Breast epithelium (tissue), 4 donors: Measurements from ENCODE around the gene ADPGK. TPM values are rescaled to one million over a fixed set of nuclear protein-coding genes. Genes with fewer than 3 reads are reported as not detected.

Experiments used
- DNase-seq, 2 donors: peaks; one replicate each; pipeline ENCODE4 v3.0.0-alpha.2; 2019; ENCODE audit warnings: low spot score in 2 of 2
- H3K27ac ChIP-seq, 2 donors: fragments of 200-600 bp; sonication (generic) in 1 of 2; one replicate each; pipeline ENCODE4 v1.5.1; 2016 to 2019; ENCODE audit warnings: mild to moderate bottlenecking in 1 of 2
- H3K27me3 ChIP-seq, 2 donors: fragments of 200-600 bp; sonication (generic) in 1 of 2; one replicate each; pipeline versions ENCODE4 v1.5.1 to v1.6.0; 2017 to 2019; ENCODE audit warnings: control low read depth in 1 of 2, mild to moderate bottlenecking in 1 of 2
- H3K36me3 ChIP-seq: fragments of 200-600 bp; one replicate; pipeline ENCODE4 v1.5.1; 2019
- H3K4me1 ChIP-seq, 2 donors: fragments of 200-600 bp; sonication (generic); one replicate each; pipeline ENCODE4 v1.5.1; 2016 to 2019; ENCODE audit warnings: control low read depth in 1 of 2
- H3K4me3 ChIP-seq, 3 donors: fragments of 200-600 bp; sonication (generic); 1 replicate in 2 of 3; 2 replicates in 1 of 3; pipeline ENCODE4 v1.5.1; 2016 to 2019; ENCODE audit warnings: mild to moderate bottlenecking in 3 of 3, moderate library complexity in 2 of 3
- H3K9me3 ChIP-seq, 2 donors: fragments of 200-600 bp; sonication (generic) in 1 of 2; one replicate each; pipeline ENCODE4 v1.5.1; 2016 to 2019; ENCODE audit warnings: control low read depth in 1 of 2
- CTCF ChIP-seq, 3 donors: fragments of 450-650 bp; IDR thresholded peaks; one replicate each; pipeline ENCODE4 v1.5.1; 2016 to 2017; ENCODE audit warnings: antibody characterized with exemption in 3 of 3, mild to moderate bottlenecking in 3 of 3, moderate library complexity in 3 of 3
- POLR2A ChIP-seq: fragments of 450-650 bp; IDR thresholded peaks from one replicate; pipeline ENCODE4 v1.6.1; 2016; ENCODE audit warnings: antibody characterized with exemption, mild to moderate bottlenecking, moderate library complexity
- POLR2AphosphoS5 ChIP-seq, 3 donors: sonication (generic); formaldehyde crosslinking; IDR thresholded peaks; one replicate each; pipeline ENCODE4 v1.6.1; 2017; ENCODE audit warnings: antibody characterized with exemption in 3 of 3
- intact Hi-C: fragments of 100-400 bp; cut with DNase I; formaldehyde crosslinking; loops from one replicate; pipeline ENCODE4 v1.15.1; 2023; ENCODE audit warnings: low total_unique reads
- total RNA-seq, 3 donors: library from RNA; depleted of rRNA; stranded (reverse); fragments of >200 nt; gene quantifications; one replicate each; pipeline ENCODE4 v1.1.0, GENCODE V29; 2016

Gene ADPGK
- total RNA-seq, 3 donors from 2014 or later, result 68.2 to 70.5 (median 69.3) TPM

GRCh38 chr15:72784456-72784876, 908 bp upstream of the ADPGK start:
- Histone ChIP-seq H3K4me1 (peaks cover 3 to 6% of the 10 kb centered on the region in 2 donors), H3K36me3 (no peaks in the 10 kb centered on the region), H3K27me3 (no peaks in the 10 kb centered on the region), H3K27ac (peak overlapping the region; percentile 94 to 97), H3K9me3 (no peaks in the 10 kb centered on the region), H3K4me3 (peak overlapping the region; percentile 87 to 100 (median 90))
- no peak for DNase-seq
- TF ChIP-seq CTCF (IDR thresholded peaks at IDR 0.05), result no peak
- intact Hi-C loops, result no loop called here

GRCh38 chr15:72783004-72783639, 436 bp downstream of the ADPGK start:
- intact Hi-C loops, result no loop called here
- Histone ChIP-seq H3K4me3 (peak overlapping the region; percentile 87 to 100 (median 90)), H3K4me1 (peaks cover 3 to 6% of the 10 kb centered on the region in 2 donors), H3K27me3 (no peaks in the 10 kb centered on the region), H3K36me3 (no peaks in the 10 kb centered on the region), H3K27ac (peak overlapping the region; percentile 94 to 97), H3K9me3 (no peaks in the 10 kb centered on the region)
- TF ChIP-seq POLR2A, result no peak
- peak in 1 of 2 donors; percentile 52 for DNase-seq

- peaks cover 3 to 6% of the 10 kb centered on the region in 2 donors for H3K4me1 ChIP-seq
- no peaks in the 10 kb centered on the region for H3K27me3 ChIP-seq
- intact Hi-C loops, result no loop called here
- peak overlapping the region; percentile 94 to 97 for H3K27ac ChIP-seq
- no peaks in the 10 kb centered on the region for H3K9me3 ChIP-seq
- H3K36me3 ChIP-seq, result no peaks in the 10 kb centered on the region
- TF ChIP-seq POLR2A (no peak), POLR2AphosphoS5 (IDR thresholded peaks at IDR 0.05) (no peak), CTCF (IDR thresholded peaks at IDR 0.05) (no peak)
- no peak for DNase-seq
- H3K4me3 ChIP-seq, result peak overlapping the region; percentile 87 to 100 (median 90)
Observed at GRCh38 chr15:72782274-72783003, 1.1 kb downstream of the ADPGK start.

GRCh38 chr15:72781631-72782030, 1.9 kb downstream of the ADPGK start:
- no peak for DNase-seq
- Histone ChIP-seq H3K4me3 (no peak overlapping the region), H3K27me3 (no peaks in the 10 kb centered on the region), H3K36me3 (no peaks in the 10 kb centered on the region), H3K27ac (no peak overlapping the region), H3K4me1 (peaks cover 2 to 6% of the 10 kb centered on the region in 2 donors), H3K9me3 (no peaks in the 10 kb centered on the region)
- intact Hi-C loops, result no loop called here
- TF ChIP-seq POLR2AphosphoS5 (IDR thresholded peaks at IDR 0.05) (no peak), CTCF (IDR thresholded peaks at IDR 0.05) (no peak), POLR2A (no peak)

- H3K27me3 ChIP-seq, result no peaks in the 10 kb centered on the region
- H3K36me3 ChIP-seq, result no peaks in the 10 kb centered on the region
- no peaks in the 10 kb centered on the region for H3K9me3 ChIP-seq
- H3K27ac ChIP-seq, result no peak overlapping the region
- no peak for DNase-seq
- intact Hi-C loops, result no loop called here
- TF ChIP-seq POLR2AphosphoS5 (IDR thresholded peaks at IDR 0.05) (no peak), CTCF (IDR thresholded peaks at IDR 0.05) (no peak), POLR2A (no peak)
- no peaks in the 10 kb centered on the region for H3K4me1 ChIP-seq
- no peak overlapping the region for H3K4me3 ChIP-seq
Observed at GRCh38 chr15:72778796-72779195, 4.8 kb downstream of the ADPGK start.
